ENCODE data around the gene SYNGR1. TPM values are rescaled to one million over a fixed set of nuclear protein-coding genes. Genes with fewer than 3 reads are reported as not detected.

SYNGR1 gene
- total RNA-seq, 4 donors from 2014 or later: 4.4 to 11.0 (median 9.9) TPM

DNA sequence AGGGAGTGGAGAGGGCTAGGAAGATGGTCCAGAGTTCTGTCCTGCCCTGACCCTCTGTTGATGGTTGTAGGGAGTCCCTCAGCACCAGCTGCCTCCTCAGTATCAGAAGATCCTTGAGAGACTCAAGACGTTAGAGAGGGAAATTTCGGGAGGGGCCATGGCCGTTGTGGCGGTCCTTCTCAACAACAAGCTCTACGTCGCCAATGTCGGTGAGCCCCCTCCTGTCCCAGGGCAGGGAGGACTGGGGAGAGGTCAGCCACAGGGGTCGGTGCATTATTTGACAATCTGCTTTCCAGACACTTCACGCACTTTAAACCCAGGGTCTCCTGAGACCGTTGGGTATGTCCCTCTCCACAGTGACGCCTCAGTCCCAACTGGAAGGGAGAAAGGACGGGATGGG lies 67.8 kb downstream of the SYNGR1 start:
- DNase-seq (ENCODE audit: low spot score) (no peak), ATAC-seq (ENCODE audit: low FRiP score) (no peak)
- no peak for TF ChIP-seq CTCF (IDR thresholded peaks at IDR 0.05)

DNA sequence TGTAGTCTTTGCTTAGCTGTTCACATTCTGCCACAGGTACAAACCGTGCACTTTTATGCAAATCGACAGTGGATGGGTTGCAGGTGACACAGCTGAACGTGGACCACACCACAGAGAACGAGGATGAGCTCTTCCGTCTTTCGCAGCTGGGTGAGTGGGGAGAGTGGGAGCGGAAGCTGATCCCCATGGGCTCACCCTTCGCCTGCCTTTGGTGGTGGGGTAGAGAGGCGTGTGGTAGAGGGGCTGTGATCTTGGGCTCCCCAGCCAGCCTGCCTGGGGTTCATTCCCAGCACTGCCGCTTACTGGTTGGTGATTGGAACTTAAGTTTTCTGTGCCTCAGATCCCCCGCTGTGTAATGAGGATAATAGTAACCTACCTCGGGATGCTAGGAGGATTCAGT lies 68.9 kb downstream of the SYNGR1 start:
- DNase-seq (ENCODE audit: low spot score) (no peak), ATAC-seq (ENCODE audit: low FRiP score) (no peak)
- no peak for TF ChIP-seq CTCF (IDR thresholded peaks at IDR 0.05)

DNA sequence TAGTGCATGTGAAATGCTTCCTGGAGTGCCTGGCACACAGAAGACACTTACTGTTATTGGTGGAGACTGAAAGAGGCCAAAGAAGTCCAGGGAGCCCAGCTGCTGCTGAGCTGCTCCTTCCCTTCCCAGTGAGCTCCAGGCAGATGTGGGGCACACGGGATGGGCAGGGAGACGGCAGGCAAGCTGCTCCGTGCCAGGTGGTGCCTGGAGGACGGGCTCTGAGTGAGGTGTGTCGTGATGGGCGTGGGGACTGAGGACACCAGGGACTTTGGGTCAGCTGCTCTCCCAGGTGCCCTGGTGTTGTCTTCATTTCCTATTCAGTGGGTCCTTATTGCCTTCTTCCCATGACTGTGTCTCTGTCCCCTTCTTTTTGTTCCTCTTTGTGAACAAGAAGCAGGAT lies 69.3 kb downstream of the SYNGR1 start:
- TF ChIP-seq CTCF (IDR thresholded peaks at IDR 0.05): no peak
- DNase-seq (ENCODE audit: low spot score) (no peak), ATAC-seq (ENCODE audit: low FRiP score) (no peak)

- no peak for ATAC-seq (ENCODE audit: low FRiP score)
- no peak for DNase-seq (ENCODE audit: low spot score)
- TF ChIP-seq CTCF (IDR thresholded peaks at IDR 0.05): no peak
These were observed 70.1 kb downstream of the SYNGR1 start for GRCh38 chr22:39419911-39420310.

DNA sequence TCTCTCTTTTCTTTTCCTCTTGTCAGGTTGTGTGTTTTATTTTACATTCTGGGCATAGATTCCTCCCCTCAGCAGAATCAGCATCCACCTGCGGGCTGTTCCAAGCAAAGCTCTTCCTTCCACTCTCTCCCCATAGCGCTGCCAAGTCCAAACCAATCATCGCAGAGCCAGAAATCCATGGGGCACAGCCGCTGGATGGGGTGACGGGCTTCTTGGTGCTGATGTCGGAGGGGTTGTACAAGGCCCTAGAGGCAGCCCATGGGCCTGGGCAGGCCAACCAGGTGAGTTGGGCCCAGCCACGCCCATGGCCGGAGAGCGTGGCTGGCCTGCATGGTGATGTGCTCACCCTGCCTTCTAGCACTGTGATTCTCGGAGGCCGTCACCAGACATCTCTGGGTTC lies 71.9 kb downstream of the SYNGR1 start:
- no peak for DNase-seq (ENCODE audit: low spot score)
- no peak for TF ChIP-seq CTCF (IDR thresholded peaks at IDR 0.05)
- no peak for ATAC-seq (ENCODE audit: low FRiP score)

DNA sequence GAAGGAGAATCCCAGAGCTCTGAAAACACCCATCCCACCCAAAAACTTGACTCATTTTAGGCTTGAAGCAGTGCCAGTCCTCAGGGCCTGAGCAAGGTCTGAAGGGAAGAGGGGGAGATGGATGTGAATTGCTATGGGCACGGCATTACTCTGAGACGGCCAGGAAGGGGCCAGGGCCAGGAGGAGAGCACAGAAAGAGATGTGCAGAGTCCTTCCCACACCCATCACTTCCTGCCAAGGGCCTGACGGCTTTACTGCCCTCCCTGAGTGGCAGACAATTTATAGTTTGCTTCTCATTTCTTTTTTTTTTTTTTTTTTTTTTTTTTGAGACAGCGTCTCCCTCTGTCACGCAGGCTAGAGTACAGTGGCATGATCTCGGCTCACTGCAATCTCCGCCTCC lies 72.3 kb downstream of the SYNGR1 start:
- no peak for ATAC-seq (ENCODE audit: low FRiP score)
- no peak for TF ChIP-seq CTCF (IDR thresholded peaks at IDR 0.05)
- no peak for DNase-seq (ENCODE audit: low spot score)

GRCh38 chr22:39422721-39423120 lies 72.9 kb downstream of the SYNGR1 start:
- no peak for TF ChIP-seq CTCF (IDR thresholded peaks at IDR 0.05)
- DNase-seq (ENCODE audit: low spot score): no peak
- no peak for ATAC-seq (ENCODE audit: low FRiP score)

All from omental fat pad (tissue), 4 donors.